NB4 (cell line): ENCODE measurements around the gene BOK.

Experiments used
- MAX ChIP-seq: IDR thresholded peaks from 2 replicates; pipeline ENCODE4 v1.6.1; 2011; ENCODE audit warnings: low read depth, low read length
- MYC ChIP-seq: IDR thresholded peaks from 2 replicates; pipeline ENCODE4 v1.6.1; 2011; ENCODE audit warnings: low read depth, low read length
- POLR2A ChIP-seq: IDR thresholded peaks from 2 replicates; pipeline ENCODE4 v1.6.1; 2011; ENCODE audit warnings: mild to moderate bottlenecking; ENCODE audit not compliant: insufficient read length; ENCODE audit errors: extremely low read depth
- TF ChIP-seq, protein P1 (sequence below): IDR thresholded peaks from one replicate; pipeline ENCODE4 v1.5.1; 2012; ENCODE audit warnings: low read depth, low read length

DNA sequence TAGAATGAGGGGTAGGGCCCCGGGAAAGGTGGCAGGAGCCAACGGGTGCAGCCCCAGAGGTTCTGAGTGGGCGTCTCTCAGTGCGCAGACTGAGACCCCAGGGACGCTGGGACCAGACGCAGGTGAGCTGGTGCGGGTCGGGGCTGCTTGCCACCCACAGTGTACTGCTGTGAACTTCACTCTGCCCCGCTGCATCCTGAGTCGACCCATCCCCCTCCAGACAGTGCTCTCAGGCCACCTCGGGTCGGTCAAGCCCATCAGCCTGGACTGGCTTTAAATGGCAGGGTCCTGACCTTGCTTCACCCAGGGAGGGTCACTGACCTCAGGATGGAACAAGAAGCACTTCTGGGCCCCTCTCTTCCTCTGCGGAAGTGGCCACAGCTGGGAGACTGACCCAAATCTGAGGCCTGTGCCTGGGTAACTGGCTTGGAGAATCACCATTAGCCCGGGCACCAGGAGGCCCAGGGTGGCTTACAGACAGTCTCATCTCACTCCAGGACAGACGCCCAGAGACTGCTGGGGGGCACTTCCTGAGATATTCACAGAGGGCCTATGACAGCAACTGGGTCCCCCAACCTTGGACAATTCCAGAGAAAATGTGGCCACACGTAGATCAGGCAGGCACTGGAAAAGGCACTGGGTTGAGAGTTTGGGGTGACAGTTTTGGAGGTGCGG, 23.7 kb upstream of the BOK start:
- no peak for TF ChIP-seq POLR2A
- TF ChIP-seq, protein P1, sequence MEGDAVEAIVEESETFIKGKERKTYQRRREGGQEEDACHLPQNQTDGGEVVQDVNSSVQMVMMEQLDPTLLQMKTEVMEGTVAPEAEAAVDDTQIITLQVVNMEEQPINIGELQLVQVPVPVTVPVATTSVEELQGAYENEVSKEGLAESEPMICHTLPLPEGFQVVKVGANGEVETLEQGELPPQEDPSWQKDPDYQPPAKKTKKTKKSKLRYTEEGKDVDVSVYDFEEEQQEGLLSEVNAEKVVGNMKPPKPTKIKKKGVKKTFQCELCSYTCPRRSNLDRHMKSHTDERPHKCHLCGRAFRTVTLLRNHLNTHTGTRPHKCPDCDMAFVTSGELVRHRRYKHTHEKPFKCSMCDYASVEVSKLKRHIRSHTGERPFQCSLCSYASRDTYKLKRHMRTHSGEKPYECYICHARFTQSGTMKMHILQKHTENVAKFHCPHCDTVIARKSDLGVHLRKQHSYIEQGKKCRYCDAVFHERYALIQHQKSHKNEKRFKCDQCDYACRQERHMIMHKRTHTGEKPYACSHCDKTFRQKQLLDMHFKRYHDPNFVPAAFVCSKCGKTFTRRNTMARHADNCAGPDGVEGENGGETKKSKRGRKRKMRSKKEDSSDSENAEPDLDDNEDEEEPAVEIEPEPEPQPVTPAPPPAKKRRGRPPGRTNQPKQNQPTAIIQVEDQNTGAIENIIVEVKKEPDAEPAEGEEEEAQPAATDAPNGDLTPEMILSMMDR: no peak
- TF ChIP-seq MAX: no peak
- no peak for TF ChIP-seq MYC
